ENCODE results near the gene LYSET. TPM values are rescaled to one million over a fixed set of nuclear protein-coding genes. Genes with fewer than 3 reads are reported as not detected.

Gene LYSET
- total and polyA plus RNA-seq, 2 of the 4 experiments (the other 2 are of a cell fraction) = 6.3 to 10.2 TPM

- POLR2A ChIA-PET (ENCODE audit: unreplicated experiment) = no interaction called here
- CTCF ChIA-PET = interaction anchor here (1.0 kb wide), 1 partner anchor 58 kb away, joined by 5 read pairs; no protein-coding TSS in a partner anchor
These were observed 13.7 kb upstream of the LYSET start for GRCh38 chr14:93171376-93171775.

More at GRCh38 chr14:93171376-93171775, 13.7 kb upstream of the LYSET start:
- Histone ChIP-seq H2AK5ac (ENCODE audit: low read depth, low read length) (no peak overlapping the region), H2AFZ (replicated peaks; ENCODE audit: low read length, poor library complexity) (no peak overlapping the region), H3K9ac (ENCODE audit: low read depth, low read length) (no peak overlapping the region), H2AK9ac (replicated peaks; ENCODE audit: low read depth, low read length, poor library complexity) (no peak overlapping the region), H3K4me1 (ENCODE audit: control insufficient read depth, insufficient read depth, low read length) (no peaks in the 10 kb centered on the region), H3K4me3 (ENCODE audit: insufficient read depth, low read depth, low read length) (no peak overlapping the region), H2BK120ac (ENCODE audit: low read depth, low read length) (no peak overlapping the region), H2BK5ac (ENCODE audit: low read depth, low read length, poor library complexity, severe bottlenecking) (no peak overlapping the region), H3K79me1 (ENCODE audit: low read depth in 1 of 2, low read length in 2 of 2) (no peaks in the 10 kb centered on the region), H3K14ac (replicated peaks; ENCODE audit: low read depth, low read length) (no peak overlapping the region), H4K5ac (ENCODE audit: low read depth, low read length) (no peak overlapping the region), H4K20me1 (ENCODE audit: insufficient read depth, low read length) (no peaks in the 10 kb centered on the region), H3K9me3 (ENCODE audit: control insufficient read depth, insufficient read depth, low read length) (no peaks in the 10 kb centered on the region), H3K56ac (ENCODE audit: extremely low read depth, insufficient read depth, low read length) (no peak overlapping the region), H3K23ac (ENCODE audit: low read depth, low read length) (no peak overlapping the region), H3K27ac (ENCODE audit: insufficient read depth, low read length) (no peak overlapping the region), H4K8ac (ENCODE audit: low read depth in 2 of 2, low read length in 2 of 2) (no peak overlapping the region), H4K91ac (ENCODE audit: insufficient read depth, low read depth, low read length) (no peak overlapping the region), H2BK20ac (ENCODE audit: low read depth, low read length) (no peak overlapping the region), H3K9me1 (ENCODE audit: insufficient read depth, low read length) (no peaks in the 10 kb centered on the region), H3K4me2 (ENCODE audit: low read depth, low read length) (no peak overlapping the region), H3K36me3 (ENCODE audit: control insufficient read depth, insufficient read depth, low read length) (no peaks in the 10 kb centered on the region), H3K18ac (ENCODE audit: low read depth, low read length) (no peak overlapping the region), H3K27me3 (ENCODE audit: control insufficient read depth, insufficient read depth, low read length) (peaks cover 9% of the 10 kb centered on the region), H2BK15ac (ENCODE audit: low read depth, low read length) (no peak overlapping the region), H3K4ac (ENCODE audit: low read depth, low read length) (no peak overlapping the region)
- ATAC-seq (ENCODE audit: low read depth) = peak; percentile 61
- in situ Hi-C loops (cut with MboI; ENCODE audit: low sequenced_read_pairs) (no loop called here), dilution Hi-C loops (cut with HindIII; ENCODE audit: low sequenced_read_pairs, unreplicated experiment) (no loop called here), intact Hi-C loops (cut with micrococcal nuclease) (no loop called here)
- TF ChIP-seq RFX5 (IDR thresholded peaks at IDR 0.05; ENCODE audit: low read depth, low read length) (no peak), POLR2A (IDR thresholded peaks at IDR 0.05; ENCODE audit: low read depth, low read length) (no peak), SMC3 (IDR thresholded peaks at IDR 0.05; ENCODE audit: low read depth, low read length) (no peak), RAD21 (IDR thresholded peaks at IDR 0.05; ENCODE audit: low read length) (no peak), MXI1 (IDR thresholded peaks at IDR 0.05; ENCODE audit: borderline replicate concordance, low read depth, low read length) (no peak), FOS (IDR thresholded peaks at IDR 0.05; ENCODE audit: low read depth, low read length) (no peak), NFE2L2 (IDR thresholded peaks at IDR 0.05; ENCODE audit: low read depth, low read length) (0 out of 2 replicates have a peak, but pooled peaks have one; percentile 15)
- TF ChIP-seq, protein P1, sequence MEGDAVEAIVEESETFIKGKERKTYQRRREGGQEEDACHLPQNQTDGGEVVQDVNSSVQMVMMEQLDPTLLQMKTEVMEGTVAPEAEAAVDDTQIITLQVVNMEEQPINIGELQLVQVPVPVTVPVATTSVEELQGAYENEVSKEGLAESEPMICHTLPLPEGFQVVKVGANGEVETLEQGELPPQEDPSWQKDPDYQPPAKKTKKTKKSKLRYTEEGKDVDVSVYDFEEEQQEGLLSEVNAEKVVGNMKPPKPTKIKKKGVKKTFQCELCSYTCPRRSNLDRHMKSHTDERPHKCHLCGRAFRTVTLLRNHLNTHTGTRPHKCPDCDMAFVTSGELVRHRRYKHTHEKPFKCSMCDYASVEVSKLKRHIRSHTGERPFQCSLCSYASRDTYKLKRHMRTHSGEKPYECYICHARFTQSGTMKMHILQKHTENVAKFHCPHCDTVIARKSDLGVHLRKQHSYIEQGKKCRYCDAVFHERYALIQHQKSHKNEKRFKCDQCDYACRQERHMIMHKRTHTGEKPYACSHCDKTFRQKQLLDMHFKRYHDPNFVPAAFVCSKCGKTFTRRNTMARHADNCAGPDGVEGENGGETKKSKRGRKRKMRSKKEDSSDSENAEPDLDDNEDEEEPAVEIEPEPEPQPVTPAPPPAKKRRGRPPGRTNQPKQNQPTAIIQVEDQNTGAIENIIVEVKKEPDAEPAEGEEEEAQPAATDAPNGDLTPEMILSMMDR (conservative IDR thresholded peaks at IDR 0.05; ENCODE audit: low read depth, low read length) = no peak
- peak; percentile 19 for DNase-seq
- no TSS peak for BruUV-seq (replicated peaks)
- no CpG with 5 or more reads among the region's 4 CpGs for WGBS, 2 experiments (ENCODE audit: extremely low coverage in 2 of 2, insufficient read length in 1 of 2)

All from IMR-90 (cell line).